Measurements from ENCODE around the gene GNA12. TPM values are rescaled to one million over a fixed set of nuclear protein-coding genes. Genes with fewer than 3 reads are reported as not detected.

GNA12 gene
- total and polyA plus RNA-seq, 2 of the 4 experiments (the other 2 are of a cell fraction): 14.3 to 93.9 TPM

- H3K36me3 ChIP-seq (ENCODE audit: control insufficient read depth, insufficient read depth, low read length): peaks cover 5% of the 10 kb centered on the region
- in situ Hi-C loops (cut with MboI; ENCODE audit: low sequenced_read_pairs) (no loop called here), dilution Hi-C loops (cut with HindIII; ENCODE audit: low sequenced_read_pairs, unreplicated experiment) (no loop called here), intact Hi-C loops (cut with micrococcal nuclease) (no loop called here)
- H2BK20ac ChIP-seq (ENCODE audit: low read depth, low read length): no peak overlapping the region
- no peak overlapping the region for H2BK15ac ChIP-seq (ENCODE audit: low read depth, low read length)
- no peak overlapping the region for H2AK9ac ChIP-seq (replicated peaks; ENCODE audit: low read depth, low read length, poor library complexity)
- no peak overlapping the region for H3K4ac ChIP-seq (ENCODE audit: low read depth, low read length)
- ChIA-PET POLR2A (ENCODE audit: unreplicated experiment) (no interaction called here), CTCF (interaction anchor here (1.2 kb wide), 1 partner anchor 21 kb away, joined by 3 read pairs; no protein-coding TSS in a partner anchor)
- BruUV-seq (replicated peaks): no TSS peak
- no peak overlapping the region for H3K4me3 ChIP-seq (ENCODE audit: insufficient read depth, low read depth, low read length)
- no peak overlapping the region for H3K4me2 ChIP-seq (ENCODE audit: low read depth, low read length)
- no peak overlapping the region for H4K8ac ChIP-seq (ENCODE audit: low read depth in 2 of 2, low read length in 2 of 2)
- no peak overlapping the region for H3K9ac ChIP-seq (ENCODE audit: low read depth, low read length)
- TF ChIP-seq ELK1 (IDR thresholded peaks at IDR 0.05; ENCODE audit: borderline replicate concordance, low read depth, low read length): no peak
- no peak for TF ChIP-seq POLR2A (IDR thresholded peaks at IDR 0.05; ENCODE audit: low read depth, low read length)
- TF ChIP-seq FOS (IDR thresholded peaks at IDR 0.05; ENCODE audit: low read depth, low read length): no peak
- TF ChIP-seq MXI1 (IDR thresholded peaks at IDR 0.05; ENCODE audit: borderline replicate concordance, low read depth, low read length): no peak
- no peak for TF ChIP-seq RFX5 (IDR thresholded peaks at IDR 0.05; ENCODE audit: low read depth, low read length)
- TF ChIP-seq SMC3 (IDR thresholded peaks at IDR 0.05; ENCODE audit: low read depth, low read length): no peak
- no peak for TF ChIP-seq NFE2L2 (IDR thresholded peaks at IDR 0.05; ENCODE audit: low read depth, low read length)
- TF ChIP-seq CHD1 (IDR thresholded peaks at IDR 0.05; ENCODE audit: low read depth, low read length): no peak
- TF ChIP-seq RAD21 (IDR thresholded peaks at IDR 0.05; ENCODE audit: low read length): no peak
- no peak overlapping the region for H2BK120ac ChIP-seq (ENCODE audit: low read depth, low read length)
- no peak overlapping the region for H3K14ac ChIP-seq (replicated peaks; ENCODE audit: low read depth, low read length)
- H2BK5ac ChIP-seq (ENCODE audit: low read depth, low read length, poor library complexity, severe bottlenecking): no peak overlapping the region
- no peak overlapping the region for H2AK5ac ChIP-seq (ENCODE audit: low read depth, low read length)
- H4K5ac ChIP-seq (ENCODE audit: low read depth, low read length): no peak overlapping the region
- H3K4me1 ChIP-seq (ENCODE audit: control insufficient read depth, insufficient read depth, low read length): peaks cover under 1% of the 10 kb centered on the region; the same call in 1 of the 2 replicates
- 0% methylated on average over 1 of the region's 4 CpGs; no CpG with 5 or more reads in 1 of the 2 experiments for WGBS, 2 experiments (ENCODE audit: extremely low coverage in 2 of 2, insufficient read length in 1 of 2)
- H3K79me1 ChIP-seq (ENCODE audit: low read depth in 1 of 2, low read length in 2 of 2): peaks cover 0 to 2% of the 10 kb centered on the region in 2 experiments; a peak in 2 of 4 replicates
- H3K18ac ChIP-seq (ENCODE audit: low read depth, low read length): no peak overlapping the region
- H4K91ac ChIP-seq (ENCODE audit: insufficient read depth, low read depth, low read length): no peak overlapping the region
- peaks cover 4% of the 10 kb centered on the region; the same call in 1 of the 2 replicates for H3K9me3 ChIP-seq (ENCODE audit: control insufficient read depth, insufficient read depth, low read length)
- H3K9me1 ChIP-seq (ENCODE audit: insufficient read depth, low read length): peaks cover 5% of the 10 kb centered on the region; the same call in 1 of the 2 replicates
- DNase-seq (peak; percentile 32), ATAC-seq (ENCODE audit: low read depth) (no peak)
- no peak overlapping the region for H3K27ac ChIP-seq (ENCODE audit: insufficient read depth, low read length)
- H3K56ac ChIP-seq (ENCODE audit: extremely low read depth, insufficient read depth, low read length): no peak overlapping the region
- H4K20me1 ChIP-seq (ENCODE audit: insufficient read depth, low read length): no peaks in the 10 kb centered on the region; the same call in 1 of the 2 replicates
- no peak overlapping the region for H2AFZ ChIP-seq (replicated peaks; ENCODE audit: low read length, poor library complexity)
- H3K23ac ChIP-seq (ENCODE audit: low read depth, low read length): no peak overlapping the region
- H3K27me3 ChIP-seq (ENCODE audit: control insufficient read depth, insufficient read depth, low read length): no peaks in the 10 kb centered on the region
Measured at GRCh38 chr7:2710901-2711551, 133.1 kb downstream of the GNA12 start.

Measured in IMR-90 (cell line).